T-helper 22 cell (primary cell): ENCODE results near the gene TRMT10C.
A peak's percentile ranks its signal among the peaks of the same experiment; 100 is the strongest.
"Not testable (repeated sequence)": the region's sequence is repeated elsewhere in the genome, so short reads cannot be mapped to it uniquely, and the experiment has no call there.

Source experiments
- DNase-seq: peaks from one replicate; pipeline ENCODE4 v3.0.0-alpha.2; 2020; ENCODE audit warnings: low read depth

Gene TRMT10C

DNA sequence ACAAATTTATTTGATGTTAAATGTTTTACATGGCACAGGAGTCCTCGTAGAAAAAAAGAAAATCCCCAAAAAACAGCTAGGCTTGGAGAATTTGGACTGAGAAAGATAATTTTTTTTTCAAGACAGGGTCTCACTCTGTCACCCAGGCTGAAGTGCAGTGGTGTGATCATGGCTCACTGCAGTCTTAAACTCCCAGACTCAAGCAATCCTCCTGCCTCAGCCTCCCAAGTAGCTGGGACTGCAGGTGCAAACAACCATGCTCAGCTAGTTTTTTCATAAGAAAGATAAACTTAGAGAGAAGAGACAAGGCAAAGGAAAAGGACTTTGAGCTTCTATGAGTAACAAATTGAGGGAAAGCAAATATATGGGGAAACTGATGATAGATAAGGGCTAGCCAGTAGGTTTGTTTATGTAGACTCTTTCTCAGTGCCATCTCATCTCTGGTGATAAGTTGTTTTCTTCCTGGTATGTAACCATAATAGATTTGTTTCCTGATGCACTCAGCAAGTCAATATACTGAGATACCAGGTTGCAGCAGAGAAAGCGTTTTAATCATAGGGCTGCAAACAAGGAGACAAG lies 13.1 kb upstream of the TRMT10C start:
- no peak for DNase-seq

DNA sequence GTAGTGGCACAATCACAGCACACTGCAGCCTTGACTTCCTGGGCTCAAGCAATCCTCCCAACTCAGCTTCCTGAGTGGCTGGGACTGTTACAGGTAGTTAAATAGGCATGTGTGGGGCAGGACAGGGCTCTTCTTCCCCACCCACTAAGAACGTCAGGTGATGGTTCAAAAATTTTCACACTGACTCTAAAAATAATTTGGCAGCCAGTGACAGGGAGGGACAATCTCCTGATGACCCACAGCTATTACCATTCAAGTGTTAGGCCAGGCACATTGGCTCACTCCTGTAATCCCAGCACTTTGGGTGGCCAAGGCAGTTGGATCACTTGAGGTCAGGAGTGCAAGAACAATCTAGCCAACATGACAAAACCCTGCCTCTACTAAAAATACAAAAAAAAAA lies 12.2 kb upstream of the TRMT10C start:
- no peak for DNase-seq

DNA sequence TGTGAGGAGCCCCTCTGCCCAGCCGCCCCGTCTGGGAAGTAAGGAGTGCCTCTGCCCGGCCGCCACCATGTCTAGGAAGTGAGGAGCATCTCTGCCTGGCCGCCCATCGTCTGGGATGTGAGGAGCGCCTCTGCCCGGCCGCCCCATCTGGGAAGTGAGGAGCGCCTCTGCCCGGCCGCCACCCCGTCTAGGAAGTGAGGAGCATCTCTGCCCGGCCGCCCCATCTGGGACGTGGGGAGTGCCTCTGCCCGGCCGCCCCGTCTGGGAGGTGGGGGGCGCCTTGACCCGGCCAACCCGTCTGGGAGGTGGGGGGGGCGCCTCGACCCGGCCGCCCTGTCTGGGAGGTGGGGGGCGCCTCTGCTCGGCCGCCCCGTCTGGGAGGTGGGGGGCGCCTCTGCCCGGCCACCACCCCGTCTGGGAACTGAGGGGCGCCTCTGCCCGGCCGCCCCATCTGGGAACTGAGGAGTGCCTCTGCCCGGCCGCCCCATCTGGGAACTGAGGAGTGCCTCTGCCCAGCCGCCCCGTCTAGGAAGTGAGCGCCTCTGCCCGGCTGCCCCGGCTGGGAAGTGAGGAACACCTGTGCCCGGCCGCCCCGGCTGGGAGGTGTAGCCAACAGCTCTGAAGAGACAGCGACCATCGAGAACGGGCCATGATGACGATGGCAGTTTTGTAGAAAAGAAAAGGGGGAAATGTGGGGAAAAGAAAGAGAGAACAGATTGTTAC lies 10.1 kb upstream of the TRMT10C start:
- DNase-seq, result not testable (repeated sequence)

DNA sequence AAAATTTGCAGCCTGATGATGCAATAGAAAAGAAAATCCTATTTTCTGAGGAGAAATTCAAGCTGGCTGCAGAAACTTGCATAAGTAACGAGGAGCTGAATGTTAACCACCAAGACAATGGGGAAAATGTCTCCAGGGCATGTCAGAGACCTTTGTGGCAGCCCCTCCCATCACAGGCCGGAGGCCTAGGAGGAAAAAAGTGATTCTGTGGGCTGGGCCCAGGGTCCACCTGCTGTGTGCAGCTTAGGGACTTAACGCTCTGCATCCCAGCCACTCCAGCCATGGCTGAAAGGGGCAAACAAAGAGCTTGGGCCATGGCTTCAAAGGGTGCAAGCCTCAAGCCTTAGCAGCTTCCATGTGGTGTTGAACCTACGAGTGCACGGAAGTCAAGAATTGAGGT lies 8.3 kb upstream of the TRMT10C start:
- not testable (repeated sequence) for DNase-seq

DNA sequence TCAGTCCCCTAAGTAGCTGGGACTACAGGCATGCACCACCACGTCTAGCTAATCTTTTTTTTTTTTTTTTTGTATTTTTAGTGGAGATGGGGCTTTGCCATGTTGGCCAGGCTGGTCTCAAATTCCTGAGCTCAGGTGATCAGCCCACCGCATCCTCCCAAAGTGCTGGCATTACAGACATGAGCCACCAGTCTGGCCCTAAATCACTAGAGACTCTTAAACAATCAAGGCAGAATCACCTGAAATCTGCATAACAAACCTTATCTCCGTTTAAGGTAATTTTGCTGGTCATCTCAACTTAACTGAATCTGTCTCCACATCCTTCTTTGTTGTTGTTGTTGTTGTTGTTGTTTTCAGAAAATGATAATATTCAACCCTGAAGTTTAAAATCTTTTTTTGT lies 5.6 kb upstream of the TRMT10C start:
- no peak for DNase-seq

GRCh38 chr3:101567528-101568317 lies 6.1 kb downstream of the TRMT10C start:
- DNase-seq, result no peak

DNA sequence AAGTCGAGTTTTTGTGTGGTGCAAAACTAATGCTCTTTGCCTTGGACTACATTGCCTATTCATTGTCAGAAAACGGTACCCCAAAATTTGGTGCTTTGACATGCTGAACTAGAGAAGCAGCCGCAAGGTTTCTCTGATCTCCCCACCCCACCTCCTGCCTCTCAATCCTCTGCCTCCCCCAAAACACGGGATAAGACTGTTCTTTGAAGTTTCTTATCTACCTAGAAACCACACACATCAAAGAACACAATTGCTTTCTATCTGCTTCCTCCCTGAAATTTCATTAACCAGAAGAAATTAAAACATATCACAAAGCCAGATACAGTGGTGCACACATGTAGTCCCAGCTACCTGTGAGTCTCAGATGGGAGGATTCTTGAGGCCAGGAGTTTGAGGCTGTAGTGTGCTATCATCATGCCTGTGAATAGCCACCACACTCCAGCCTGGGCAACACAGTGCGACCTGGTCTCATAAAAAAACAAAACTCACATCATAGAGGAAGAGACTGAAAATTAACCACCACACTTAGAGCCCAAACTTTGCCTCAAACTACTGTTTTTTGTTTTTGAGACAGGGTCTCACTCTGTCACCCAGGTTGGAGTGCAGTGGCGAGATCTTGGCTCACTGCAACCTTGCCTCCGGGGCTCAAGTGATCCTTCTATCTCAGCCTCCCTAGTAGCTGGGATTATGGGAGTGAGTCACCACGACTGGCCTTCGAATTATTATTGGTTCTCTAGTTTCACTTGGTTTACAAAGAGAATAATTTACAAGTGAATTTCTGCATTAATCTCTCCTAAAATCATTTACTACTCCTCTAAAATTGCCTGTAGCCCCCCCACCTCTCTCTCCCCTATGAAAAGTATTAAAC lies 9.6 kb downstream of the TRMT10C start:
- DNase-seq, result peak; percentile 24

DNA sequence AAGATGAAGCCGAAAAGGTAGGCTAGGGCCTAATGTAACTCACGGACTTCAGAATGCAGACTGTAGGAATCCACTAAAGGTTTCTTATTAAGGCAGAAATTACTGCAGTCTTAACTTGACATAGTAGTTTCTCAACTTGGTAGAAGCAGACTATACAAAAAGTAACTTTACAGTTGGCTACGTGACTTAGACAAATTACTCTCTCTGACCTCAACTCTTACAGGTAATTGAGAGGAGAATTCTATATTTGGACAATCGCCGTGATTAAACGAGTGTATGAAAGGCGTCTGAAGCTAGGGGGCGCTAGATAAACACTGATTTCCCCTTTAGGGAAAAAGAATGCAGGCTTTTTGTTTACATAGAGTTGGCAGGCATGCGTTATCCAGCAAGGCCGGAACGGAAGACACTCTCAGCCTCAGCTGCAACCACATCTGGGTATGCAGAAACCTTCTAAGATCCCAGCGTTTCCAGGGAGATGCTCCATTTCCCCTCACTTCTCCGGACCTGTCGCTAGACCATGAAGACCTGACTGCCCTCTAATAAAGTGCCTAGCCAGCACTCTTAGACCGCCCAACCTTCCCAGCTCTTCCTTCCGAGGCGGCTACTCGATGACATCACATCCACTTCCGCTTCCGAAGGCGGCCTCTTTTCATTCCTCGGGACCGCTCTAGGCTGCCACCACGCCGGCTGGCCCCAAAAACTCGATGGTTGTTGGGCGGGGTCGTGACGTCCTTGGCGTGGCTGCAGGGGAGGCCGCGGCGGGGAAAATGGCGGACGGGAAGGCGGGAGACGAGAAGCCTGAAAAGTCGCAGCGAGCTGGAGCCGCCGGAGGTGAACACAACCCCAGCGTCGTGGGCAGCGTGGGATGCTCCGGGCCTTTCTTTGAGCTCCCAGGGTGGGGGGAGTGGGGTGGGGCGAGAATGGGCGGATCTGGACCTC lies 12.1 kb downstream of the TRMT10C start, which contains the start of gene PCNP:
TSS of gene PCNP (plus strand) at position 732 of the 939 bp plus-strand sequence. CDS start at position 768, 36 bp downstream.
- peak; percentile 98 for DNase-seq

GRCh38 chr3:101574388-101575112 lies 12.9 kb downstream of the TRMT10C start:
- no peak for DNase-seq

- DNase-seq, result no peak
Measured at GRCh38 chr3:101577286-101577685, 15.6 kb downstream of the TRMT10C start.

DNA sequence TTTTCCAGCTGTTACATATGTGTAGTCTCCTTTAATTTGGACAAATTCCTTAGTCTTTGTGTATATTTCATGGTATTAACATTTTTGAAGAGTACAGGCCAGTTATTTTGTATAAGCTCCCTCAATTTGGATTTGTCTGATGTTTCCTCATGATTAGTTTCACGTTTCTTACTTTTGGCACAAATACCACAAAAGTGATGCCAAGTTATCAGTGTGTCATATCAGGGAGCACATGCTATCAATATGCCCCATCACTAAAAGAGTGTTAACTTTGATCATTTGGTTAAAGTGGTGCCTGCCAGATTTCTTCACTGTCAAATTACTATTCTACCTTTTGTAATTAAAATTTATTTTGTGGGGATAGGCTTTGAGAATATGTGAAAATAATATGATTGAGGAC lies 26.9 kb downstream of the TRMT10C start:
- DNase-seq, result no peak

DNA sequence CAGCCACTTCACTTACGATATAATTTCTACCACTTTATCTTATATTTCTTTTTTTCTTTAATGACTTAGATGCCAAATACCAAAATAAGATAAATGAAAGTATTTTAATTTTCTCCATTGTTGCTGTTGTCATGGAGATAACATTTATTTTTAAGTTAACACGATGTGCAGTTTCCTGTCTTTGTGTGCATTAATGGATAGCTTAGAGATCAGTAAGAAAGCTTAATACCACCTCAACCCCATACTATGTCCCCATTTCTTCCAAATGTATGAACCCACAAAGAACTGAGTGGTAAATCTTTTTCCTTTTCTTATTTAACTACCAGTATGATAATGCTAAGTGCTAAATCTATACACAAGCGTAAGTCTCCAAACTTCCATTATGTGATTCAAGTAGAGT lies 29.4 kb downstream of the TRMT10C start:
- no peak for DNase-seq

GRCh38 chr3:101602731-101603130 lies 41.1 kb downstream of the TRMT10C start:
- DNase-seq, result no peak

GRCh38 chr3:101603184-101603583 lies 41.5 kb downstream of the TRMT10C start:
- DNase-seq, result no peak

DNA sequence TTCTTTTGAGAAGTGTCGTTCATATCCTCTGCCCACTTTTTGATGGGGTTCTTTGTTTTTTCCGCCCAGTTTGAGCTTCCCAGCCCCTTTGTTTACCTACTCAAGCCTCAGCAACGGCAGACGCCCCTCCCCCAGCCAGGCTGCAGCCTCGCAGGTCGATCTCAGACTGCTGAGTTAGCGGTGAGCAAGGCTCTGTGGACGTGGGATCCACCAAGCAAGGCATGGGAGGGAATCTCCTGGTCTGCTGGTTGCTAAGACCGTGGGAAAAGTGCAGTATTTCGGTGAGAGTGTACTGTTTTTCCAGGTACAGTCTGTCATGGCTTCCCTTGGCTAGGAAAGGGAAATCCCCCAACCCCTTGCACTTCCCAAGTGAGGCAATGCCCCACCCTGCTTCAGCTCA lies 43.7 kb downstream of the TRMT10C start:
- not testable (repeated sequence) for DNase-seq

- DNase-seq, result no peak
Measured at GRCh38 chr3:101611023-101611422, 49.4 kb downstream of the TRMT10C start.

- DNase-seq, result not testable (repeated sequence)
Measured at GRCh38 chr3:101613014-101613413, 51.3 kb downstream of the TRMT10C start.

GRCh38 chr3:101615525-101615924 lies 53.9 kb downstream of the TRMT10C start:
- no peak for DNase-seq
